Neural cell (in vitro differentiated cells): Measurements from ENCODE around the gene CSNK1A1L. TPM values are rescaled to one million over a fixed set of nuclear protein-coding genes. Genes with fewer than 3 reads are reported as not detected.
A peak's percentile ranks its signal among the peaks of the same experiment; 100 is the strongest.

Experiments used
- H2AFZ ChIP-seq: fragments of 200-600, 300-800 bp; sonication (generic), shearing (Covaris generic); 2 replicates; pipeline ENCODE4 v1.6.0; 2014; ENCODE audit warnings: low read depth, mild to moderate bottlenecking, antibody characterized with exemption, low read length, moderate library complexity
- H3F3A ChIP-seq: fragments of 200-600 bp; shearing (Covaris generic); 2 replicates; pipeline ENCODE4 v1.6.1; 2016; ENCODE audit warnings: mild to moderate bottlenecking, moderate library complexity, mixed read lengths, antibody characterized with exemption, low read length; ENCODE audit not compliant: insufficient read depth, poor library complexity, severe bottlenecking
- H3K27ac ChIP-seq: fragments of 200-600, 300-800 bp; sonication (generic), shearing (Covaris generic); 2 replicates; pipeline ENCODE4 v1.5.1; 2014; ENCODE audit warnings: mild to moderate bottlenecking, low read length, moderate library complexity
- H3K27me3 ChIP-seq: fragments of 300-800, 200-600 bp; sonication (generic), shearing (Covaris generic); 2 replicates; pipeline ENCODE4 v1.6.0; 2014; ENCODE audit warnings: mild to moderate bottlenecking, low read depth, low read length, moderate library complexity; ENCODE audit not compliant: insufficient read depth
- H3K36me3 ChIP-seq: fragments of 300-800, 200-600 bp; sonication (generic), shearing (Covaris generic); 2 replicates; pipeline ENCODE4 v1.5.1; 2014; ENCODE audit warnings: mild to moderate bottlenecking, antibody characterized with exemption, low read length, moderate library complexity; ENCODE audit not compliant: insufficient read depth
- H3K4me2 ChIP-seq: fragments of 300-800, 200-600 bp; sonication (generic), shearing (Covaris generic); 2 replicates; pipeline ENCODE4 v1.6.0; 2014; ENCODE audit warnings: mild to moderate bottlenecking, low read length
- H3K4me3 ChIP-seq: fragments of 300-800, 200-600 bp; sonication (generic), shearing (Covaris generic); 2 replicates; pipeline ENCODE4 v1.5.1; 2014; ENCODE audit warnings: mild to moderate bottlenecking, low read length, moderate library complexity
- H3K79me2 ChIP-seq: fragments of 200-600 bp; shearing (Covaris generic); replicated peaks from 2 replicates; pipeline ENCODE4 v1.6.0; 2014; ENCODE audit warnings: mild to moderate bottlenecking, low read length, moderate library complexity; ENCODE audit not compliant: insufficient read depth
- H3K9ac ChIP-seq: fragments of 300-800, 200-600 bp; sonication (generic), shearing (Covaris generic); 2 replicates; pipeline ENCODE4 v1.6.1; 2016; ENCODE audit warnings: mild to moderate bottlenecking, low read length, mixed read lengths
- H3K9me2 ChIP-seq: fragments of 200-600 bp; shearing (Covaris generic); 2 replicates; pipeline ENCODE4 v1.6.1; 2016; ENCODE audit warnings: mild to moderate bottlenecking, low read length, mixed read lengths; ENCODE audit not compliant: insufficient read depth
- H3K9me3 ChIP-seq: fragments of 200-600, 300-800 bp; sonication (generic), shearing (Covaris generic); 2 replicates; pipeline ENCODE4 v1.6.1; 2016; ENCODE audit warnings: mild to moderate bottlenecking, mixed run types, low read length, moderate library complexity, mixed read lengths
- H4K20me1 ChIP-seq: fragments of 200-600 bp; shearing (Covaris generic); 2 replicates; pipeline ENCODE4 v1.6.1; 2016; ENCODE audit warnings: mild to moderate bottlenecking, mixed run types; ENCODE audit not compliant: insufficient read depth
- CTCF ChIP-seq: fragments of 450-650 bp; IDR thresholded peaks from 2 replicates; pipeline ENCODE4 v1.5.1; 2014; ENCODE audit warnings: antibody characterized with exemption, mild to moderate bottlenecking, moderate library complexity; ENCODE audit not compliant: poor library complexity, severe bottlenecking
- EP300 ChIP-seq: fragments of 450-650 bp; conservative IDR thresholded peaks from 2 replicates; pipeline ENCODE4 v1.6.1; 2014; ENCODE audit warnings: antibody characterized with exemption, mild to moderate bottlenecking, moderate library complexity; ENCODE audit not compliant: poor library complexity, severe bottlenecking
- EZH2 ChIP-seq: fragments of 200-600, 300-800 bp; shearing (Covaris generic), sonication (generic); IDR thresholded peaks from 2 replicates; pipeline ENCODE4 v1.6.1; 2014; ENCODE audit warnings: antibody characterized with exemption, low read length, borderline replicate concordance, mild to moderate bottlenecking; ENCODE audit not compliant: insufficient read depth, poor library complexity, severe bottlenecking
- MXI1 ChIP-seq: fragments of 450-650 bp; conservative IDR thresholded peaks from 2 replicates; pipeline ENCODE4 v1.6.1; 2014; ENCODE audit warnings: antibody characterized with exemption, mild to moderate bottlenecking; ENCODE audit not compliant: poor library complexity, severe bottlenecking
- POLR2AphosphoS5 ChIP-seq: IDR thresholded peaks from 2 replicates; pipeline ENCODE4 v1.6.1; 2012
- RAD21 ChIP-seq: fragments of 450-650 bp; conservative IDR thresholded peaks from 2 replicates; pipeline ENCODE4 v1.6.1; 2014; ENCODE audit warnings: antibody characterized with exemption, mild to moderate bottlenecking, moderate library complexity
- REST ChIP-seq: IDR thresholded peaks from 2 replicates; pipeline ENCODE4 v1.6.1; 2012; ENCODE audit warnings: borderline replicate concordance
- SMC3 ChIP-seq: fragments of 450-650 bp; conservative IDR thresholded peaks from 2 replicates; pipeline ENCODE4 v1.6.1; 2014; ENCODE audit warnings: antibody characterized with exemption, mild to moderate bottlenecking, moderate library complexity; ENCODE audit not compliant: poor library complexity
- TAF1 ChIP-seq: IDR thresholded peaks from 2 replicates; pipeline ENCODE4 v1.6.1; 2012; ENCODE audit warnings: low read depth
- polyA plus RNA-seq: library from polyadenylated mRNA; depleted of rRNA; stranded (reverse); fragments of >200 nt; gene quantifications from 2 replicates; pipeline ENCODE4 v1.2.3, GENCODE V29; 2014

Gene CSNK1A1L
- polyA plus RNA-seq, 1 donor from 2014 or later = not detected

- H3K9ac ChIP-seq = no peak overlapping the region
- no peak overlapping the region for H2AFZ ChIP-seq
- no peaks in the 10 kb centered on the region for H3K79me2 ChIP-seq
Measured at GRCh38 chr13:37075164-37075563, 30.3 kb downstream of the CSNK1A1L start.

GRCh38 chr13:37074703-37075102 lies 30.8 kb downstream of the CSNK1A1L start:
- Histone ChIP-seq H4K20me1 (no peaks in the 10 kb centered on the region), H3K36me3 (no peaks in the 10 kb centered on the region), H3K27ac (no peak overlapping the region), H3K4me3 (no peak overlapping the region), H3K9me3 (no peaks in the 10 kb centered on the region), H2AFZ (no peak overlapping the region), H3K9me2 (no peaks in the 10 kb centered on the region), H3K79me2 (no peaks in the 10 kb centered on the region), H3F3A (no peaks in the 10 kb centered on the region), H3K4me2 (no peak overlapping the region), H3K9ac (no peak overlapping the region), H3K27me3 (no peaks in the 10 kb centered on the region)
- TF ChIP-seq MXI1 (no peak), RAD21 (peak; percentile 39), EP300 (no peak), TAF1 (no peak), POLR2AphosphoS5 (no peak), EZH2 (no peak), SMC3 (peak; percentile 26), CTCF (peak; percentile 51)

More at GRCh38 chr13:37075164-37075563, 30.3 kb downstream of the CSNK1A1L start:
- H3K27ac ChIP-seq = no peak overlapping the region
- H3K36me3 ChIP-seq = no peaks in the 10 kb centered on the region
- H3K9me2 ChIP-seq = no peaks in the 10 kb centered on the region
- no peak overlapping the region for H3K4me3 ChIP-seq
- H3F3A ChIP-seq = no peaks in the 10 kb centered on the region
- TF ChIP-seq TAF1 (no peak), MXI1 (no peak), EZH2 (no peak), RAD21 (no peak), POLR2AphosphoS5 (no peak), CTCF (no peak), REST (no peak), SMC3 (no peak), EP300 (no peak)
- no peaks in the 10 kb centered on the region for H4K20me1 ChIP-seq
- no peaks in the 10 kb centered on the region for H3K27me3 ChIP-seq
- no peaks in the 10 kb centered on the region for H3K9me3 ChIP-seq
- no peak overlapping the region for H3K4me2 ChIP-seq
